HG02884 (cell line): Measurements from ENCODE around the gene PTPN9.
A peak's percentile ranks its signal among the peaks of the same experiment; 100 is the strongest.
"Not testable (repeated sequence)": the region's sequence is repeated elsewhere in the genome, so short reads cannot be mapped to it uniquely, and the experiment has no call there.

Source experiments
- ATAC-seq: cut with Tn5 transposase; IDR thresholded peaks from one replicate; pipeline ENCODE4 v1.9.1; 2021; ENCODE audit warnings: mild to moderate bottlenecking, moderate library complexity; ENCODE audit not compliant: unreplicated experiment

PTPN9 gene

GRCh38 chr15:75578948-75579920, at the start of gene PTPN9:
Gene PTPN9 (minus strand): TSS chr15:75579315. CDS start chr15:75578776, 539 bp downstream.
- ATAC-seq = peak; percentile 54

- no peak for ATAC-seq
These were observed 46.6 kb upstream of the PTPN9 start, which contains the start of gene SNUPN for GRCh38 chr15:75625542-75626347. Gene SNUPN (minus strand): TSS chr15:75625725. CDS start chr15:75621051, 4,674 bp downstream.

GRCh38 chr15:75622505-75622904, 43.4 kb upstream of the PTPN9 start:
- no peak for ATAC-seq

- ATAC-seq = no peak
These were observed 41.8 kb upstream of the PTPN9 start for GRCh38 chr15:75620841-75621391.

- no peak for ATAC-seq
These were observed 41.1 kb upstream of the PTPN9 start for GRCh38 chr15:75620058-75620820.

GRCh38 chr15:75616766-75617165, 37.7 kb upstream of the PTPN9 start:
- no peak for ATAC-seq

- no peak for ATAC-seq
These were observed 27.9 kb upstream of the PTPN9 start for GRCh38 chr15:75606711-75607699.

GRCh38 chr15:75606026-75606425, 26.9 kb upstream of the PTPN9 start:
- no peak for ATAC-seq

GRCh38 chr15:75599401-75599800, 20.3 kb upstream of the PTPN9 start:
- no peak for ATAC-seq

- ATAC-seq = no peak
These were observed 19.2 kb upstream of the PTPN9 start for GRCh38 chr15:75598361-75598760.

GRCh38 chr15:75597667-75598341, 18.7 kb upstream of the PTPN9 start:
- ATAC-seq = no peak

GRCh38 chr15:75596703-75597345, 17.7 kb upstream of the PTPN9 start:
- ATAC-seq = no peak

- ATAC-seq = no peak
These were observed 15.2 kb upstream of the PTPN9 start for GRCh38 chr15:75594276-75594675.

- ATAC-seq = no peak
These were observed 12.7 kb upstream of the PTPN9 start for GRCh38 chr15:75591655-75592364.

- no peak for ATAC-seq
These were observed 11.1 kb upstream of the PTPN9 start for GRCh38 chr15:75590239-75590638.

- no peak for ATAC-seq
These were observed 10.0 kb upstream of the PTPN9 start for GRCh38 chr15:75589071-75589470.

- ATAC-seq = not testable (repeated sequence)
These were observed 7.3 kb upstream of the PTPN9 start for GRCh38 chr15:75586422-75586821.

- no peak for ATAC-seq
These were observed 5.0 kb upstream of the PTPN9 start for GRCh38 chr15:75584121-75584520.
